Inferior parietal cortex (tissue), 1 donor: ENCODE data around the gene SRSF2.
"Not testable (repeated sequence)": the region's sequence is repeated elsewhere in the genome, so short reads cannot be mapped to it uniquely, and the experiment has no call there.

Experiments used
- DNase-seq: peaks from one replicate; pipeline ENCODE4 v3.0.0-alpha.2; 2016; ENCODE audit errors: extremely low spot score

Gene SRSF2

GRCh38 chr17:76720941-76721340 lies 16.2 kb downstream of the SRSF2 start:
- DNase-seq: no peak

GRCh38 chr17:76720211-76720610 lies 16.9 kb downstream of the SRSF2 start:
- no peak for DNase-seq

GRCh38 chr17:76718516-76718915 lies 18.6 kb downstream of the SRSF2 start:
- no peak for DNase-seq

- no peak for DNase-seq
These were observed 20.3 kb downstream of the SRSF2 start for GRCh38 chr17:76716839-76717215.

GRCh38 chr17:76716146-76716838 lies 20.8 kb downstream of the SRSF2 start:
- no peak for DNase-seq

- DNase-seq: no peak
These were observed 21.7 kb downstream of the SRSF2 start for GRCh38 chr17:76715496-76715830.

GRCh38 chr17:76714822-76715495 lies 22.2 kb downstream of the SRSF2 start:
- peak; percentile 86 for DNase-seq

GRCh38 chr17:76714336-76714735 lies 22.8 kb downstream of the SRSF2 start:
- no peak for DNase-seq

- DNase-seq: no peak
These were observed 23.4 kb downstream of the SRSF2 start for GRCh38 chr17:76713765-76714164.

GRCh38 chr17:76712321-76712720 lies 24.8 kb downstream of the SRSF2 start:
- not testable (repeated sequence) for DNase-seq

GRCh38 chr17:76710863-76711611 lies 26.1 kb downstream of the SRSF2 start, which contains the start of gene MXRA7:
MXRA7 (minus strand) TSS chr17:76710965; CDS start chr17:76710946, 19 bp downstream.
- no peak for DNase-seq

- not testable (repeated sequence) for DNase-seq
These were observed 26.9 kb downstream of the SRSF2 start for GRCh38 chr17:76709951-76710862.

GRCh38 chr17:76709077-76709950 lies 27.8 kb downstream of the SRSF2 start:
- no peak for DNase-seq

GRCh38 chr17:76707985-76708807 lies 28.9 kb downstream of the SRSF2 start:
- peak; percentile 57 for DNase-seq

GRCh38 chr17:76706817-76707216 lies 30.3 kb downstream of the SRSF2 start:
- no peak for DNase-seq

GRCh38 chr17:76704805-76705204 lies 32.3 kb downstream of the SRSF2 start:
- DNase-seq: no peak

- no peak for DNase-seq
These were observed 34.0 kb downstream of the SRSF2 start for GRCh38 chr17:76702941-76703637.

- DNase-seq: no peak
These were observed 35.1 kb downstream of the SRSF2 start for GRCh38 chr17:76702076-76702475.

- no peak for DNase-seq
These were observed 35.6 kb downstream of the SRSF2 start for GRCh38 chr17:76701471-76701967.
